Germinal center (tissue), 1 donor: ENCODE data around the gene CCDC137.
"Not testable (repeated sequence)": the region's sequence is repeated elsewhere in the genome, so short reads cannot be mapped to it uniquely, and the experiment has no call there.

Experiments
- DNase-seq: peaks from one replicate; pipeline ENCODE4 v3.0.0; 2012; ENCODE audit warnings: mixed read lengths, low spot score

Gene CCDC137

DNA sequence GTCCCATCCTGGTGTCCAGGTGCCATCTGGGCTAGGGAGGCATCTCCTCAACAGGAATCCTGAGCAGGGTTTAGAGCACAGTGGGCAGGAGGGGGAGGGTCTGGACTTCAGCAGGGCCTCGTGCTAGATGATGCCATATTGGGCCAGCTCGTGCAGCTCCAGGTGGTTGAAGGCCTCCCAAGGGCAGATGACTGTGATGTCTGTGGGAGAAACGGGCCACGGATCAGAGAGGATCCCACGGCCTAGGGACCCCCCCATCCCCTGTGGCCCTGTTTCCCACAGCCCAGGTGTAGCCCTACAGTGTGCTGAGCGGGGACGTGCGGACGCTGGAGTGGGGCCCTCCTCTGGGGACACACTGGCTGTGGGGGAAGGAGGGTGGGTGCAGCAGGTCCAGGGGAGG lies 15.6 kb upstream of the CCDC137 start:
- DNase-seq: no peak

DNA sequence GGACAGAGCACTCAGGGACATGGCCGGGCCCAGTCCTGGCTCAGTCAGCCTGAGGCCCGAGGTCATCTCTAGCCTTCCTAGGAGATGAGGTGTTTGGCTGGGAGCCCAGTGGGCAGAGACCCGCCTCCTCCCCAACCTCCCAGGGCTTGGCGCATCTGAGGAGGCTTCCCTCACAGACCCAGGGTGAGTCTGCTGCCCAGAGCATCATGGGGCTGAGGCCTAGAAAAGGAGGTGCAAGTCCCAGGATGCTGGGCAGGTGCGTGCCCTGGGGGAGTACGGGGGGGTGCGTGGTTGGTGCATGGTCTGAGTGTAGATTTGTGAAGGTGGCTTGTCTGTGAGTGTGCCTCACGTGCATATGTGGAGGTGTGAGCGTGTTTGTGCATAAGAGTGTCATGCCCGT lies 14.8 kb upstream of the CCDC137 start:
- DNase-seq: no peak

DNA sequence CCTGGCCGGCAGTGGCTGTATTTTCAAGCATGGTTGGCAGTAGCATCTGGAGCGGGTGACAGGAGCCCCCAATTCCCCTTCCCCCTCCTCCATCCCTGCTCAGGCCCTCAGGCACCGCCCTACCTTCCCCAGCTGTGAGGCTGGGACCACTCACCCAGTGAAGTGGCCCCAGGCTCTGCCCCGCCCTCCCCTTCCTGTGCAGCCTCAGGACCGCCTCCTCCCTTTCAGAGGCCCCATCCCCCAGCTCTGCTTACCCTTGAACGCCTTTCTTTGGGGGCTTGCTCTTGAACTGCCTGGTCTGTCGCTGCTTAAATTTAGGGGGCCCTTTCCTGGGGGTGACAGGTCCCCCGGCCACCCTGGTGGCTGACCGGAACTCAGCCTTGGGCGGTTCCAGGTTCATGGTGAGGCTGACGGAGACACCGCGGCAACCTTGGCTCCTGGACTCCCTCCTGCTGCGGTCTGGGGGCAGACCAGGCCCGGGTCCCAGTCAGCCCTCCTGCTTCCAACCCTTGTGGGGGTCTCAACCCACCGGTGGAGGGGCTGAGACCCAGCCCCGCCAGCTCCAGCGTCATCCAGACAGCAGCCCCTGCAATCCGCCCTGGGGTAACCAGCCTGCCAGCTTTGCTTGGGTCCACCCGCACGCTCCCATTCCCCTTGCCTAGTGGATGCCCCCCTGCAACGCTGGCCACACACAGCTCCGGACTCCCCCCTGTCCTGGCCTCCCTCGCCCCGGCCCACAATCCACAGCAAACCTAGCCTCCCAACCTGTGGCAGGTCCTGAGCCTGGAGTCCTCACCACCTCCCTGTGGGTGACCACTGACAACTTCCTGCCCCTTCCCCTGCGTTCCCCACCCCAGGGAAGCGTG lies 13.4 kb upstream of the CCDC137 start:
- no peak for DNase-seq

DNA sequence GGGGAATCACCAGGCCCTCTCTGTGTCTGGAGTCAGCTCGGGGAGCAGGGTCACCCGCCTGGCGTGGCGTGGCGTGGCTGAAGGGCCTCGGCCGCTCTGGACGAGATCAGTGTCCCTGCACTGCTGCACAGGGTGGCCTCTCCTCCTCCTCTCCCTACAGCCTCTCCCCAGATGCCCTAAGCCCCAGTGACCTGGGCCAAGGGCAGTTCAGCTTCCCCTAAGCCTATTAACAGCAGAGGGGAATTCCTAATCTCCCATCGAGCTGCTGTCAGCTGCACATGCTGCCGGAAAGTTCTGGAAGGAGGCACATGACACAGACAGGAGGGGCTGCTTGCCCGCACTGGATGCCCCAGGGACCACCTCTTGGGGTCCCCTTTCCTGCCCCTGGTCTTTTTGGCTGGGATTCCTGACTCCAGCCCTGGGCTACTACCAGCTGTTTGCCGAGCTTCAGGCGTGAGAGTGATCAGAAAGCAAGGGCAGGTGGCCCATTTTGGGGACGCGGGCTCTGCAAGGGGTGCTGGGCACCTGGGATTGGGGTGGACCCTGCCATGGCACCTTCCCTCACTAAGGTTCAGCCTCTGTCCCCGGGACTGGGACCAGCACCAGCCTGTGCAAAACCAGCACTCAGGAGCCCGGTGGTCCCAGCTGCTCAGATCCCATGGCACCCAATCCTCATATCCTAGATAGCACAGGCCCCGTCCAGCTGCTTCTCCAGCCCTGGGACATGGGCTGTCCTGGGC lies 11.0 kb upstream of the CCDC137 start:
- no peak for DNase-seq

DNA sequence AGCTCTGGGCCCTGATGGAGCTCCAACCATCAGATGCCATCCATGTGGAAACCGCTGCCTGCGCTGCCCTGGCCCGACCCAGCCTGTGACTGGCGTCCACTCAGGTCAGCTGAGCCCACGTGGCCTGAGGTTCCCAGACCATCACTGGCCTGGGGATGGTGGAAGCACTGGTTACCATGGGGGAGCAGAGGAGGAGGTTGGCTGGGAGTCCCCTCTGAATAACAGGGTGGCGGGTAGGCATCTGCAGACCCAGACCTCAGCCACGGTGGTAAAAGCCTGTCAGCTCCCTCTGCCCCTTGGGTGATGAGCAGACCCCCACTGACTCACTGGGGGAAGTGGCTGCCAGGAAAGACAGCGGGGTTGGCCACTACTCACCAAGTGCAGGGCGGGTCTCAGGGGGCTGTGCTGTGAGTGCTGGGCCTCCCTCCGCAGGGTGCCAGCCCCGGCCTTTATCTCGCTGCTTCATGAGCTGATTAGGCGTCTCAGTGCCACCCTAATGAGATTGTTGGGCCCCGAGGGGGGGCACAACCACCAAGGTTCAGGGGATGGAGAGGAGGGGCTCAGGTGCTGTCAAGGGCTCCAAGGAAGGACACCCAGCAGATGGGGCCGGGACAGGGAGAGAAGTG lies 10.3 kb upstream of the CCDC137 start, which contains the start of gene PDE6G:
PDE6G (minus strand) TSS at position 425 of the 626 bp plus-strand sequence. CDS start 3,237 bp downstream, outside the sequence.
- DNase-seq: no peak

DNA sequence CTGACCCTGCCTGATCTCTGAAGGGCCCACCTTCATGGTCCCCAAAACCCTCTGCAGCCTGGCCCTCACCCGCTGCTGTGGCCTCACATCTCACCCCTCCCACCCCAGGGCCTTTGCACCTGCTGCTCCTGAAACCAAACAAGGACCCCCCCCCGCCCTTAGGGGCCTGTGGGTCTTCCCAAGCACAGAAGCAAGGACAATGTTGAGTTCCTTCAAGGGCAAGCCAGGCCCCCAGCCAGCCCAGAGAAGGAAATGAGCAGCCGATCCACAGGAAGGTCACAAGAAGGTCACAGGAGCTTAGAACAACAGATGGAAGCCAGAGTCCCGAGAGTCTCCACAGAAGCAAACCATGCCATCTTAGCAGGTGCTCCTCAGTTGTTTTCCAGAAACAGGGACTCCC lies 9.7 kb upstream of the CCDC137 start:
- no peak for DNase-seq

DNA sequence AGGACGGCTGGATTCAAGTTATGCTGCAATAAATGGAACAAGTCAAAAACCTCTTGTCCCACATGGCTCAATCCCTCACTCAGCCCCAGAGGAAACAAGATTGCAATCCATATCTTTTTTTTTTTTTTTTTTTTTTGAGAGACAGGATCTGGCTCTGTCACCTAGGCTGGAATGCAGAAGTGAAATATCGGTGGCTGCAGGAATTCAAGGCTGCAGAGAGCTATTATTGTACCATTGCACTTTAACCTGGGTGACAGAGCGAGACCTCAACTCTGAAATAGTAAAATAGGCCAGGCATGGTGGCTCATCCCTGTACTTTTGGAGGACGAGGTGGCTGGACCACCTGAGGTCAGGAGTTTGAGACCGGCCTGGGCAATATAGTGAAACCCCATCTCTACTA lies 7.5 kb upstream of the CCDC137 start:
- DNase-seq: no peak

DNA sequence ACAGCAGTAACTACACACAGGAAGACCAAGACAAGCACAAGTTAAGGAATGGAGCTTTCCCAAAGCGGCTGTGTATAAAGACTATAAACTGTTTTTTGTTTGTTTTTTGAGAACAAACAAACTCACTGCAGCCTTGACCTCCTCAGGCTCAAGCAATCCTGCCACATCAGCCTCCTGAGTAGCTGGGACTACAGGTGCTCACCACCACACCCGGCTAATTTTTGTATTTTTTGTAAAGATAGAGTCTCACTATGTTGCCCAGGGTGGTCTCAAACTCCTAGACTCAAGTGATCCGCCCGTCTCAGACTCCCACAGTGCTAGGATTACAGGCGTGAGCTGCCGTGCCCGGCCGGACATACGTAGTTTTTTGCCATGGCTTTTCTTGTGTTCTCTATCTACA lies 6.1 kb upstream of the CCDC137 start:
- DNase-seq: no peak

DNA sequence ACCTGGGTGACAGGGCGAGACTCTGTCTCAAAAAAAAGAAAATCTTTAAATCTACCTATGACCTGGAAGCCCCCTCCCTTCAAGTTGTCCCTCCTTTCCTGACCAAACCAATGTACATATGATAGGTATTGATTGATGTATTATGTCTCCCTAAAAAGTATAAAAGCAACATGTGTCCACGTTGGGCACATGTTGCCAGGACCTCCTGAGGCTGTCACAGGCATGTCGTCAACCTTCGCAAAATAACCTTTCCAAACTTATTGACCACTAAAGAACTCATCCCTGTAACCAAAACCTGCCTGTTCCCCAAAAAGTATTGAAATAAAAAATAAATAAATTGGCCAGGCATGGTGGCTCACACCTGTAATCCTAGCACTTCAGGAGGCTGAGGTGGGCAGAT lies 4.5 kb upstream of the CCDC137 start:
- DNase-seq: no peak

DNA sequence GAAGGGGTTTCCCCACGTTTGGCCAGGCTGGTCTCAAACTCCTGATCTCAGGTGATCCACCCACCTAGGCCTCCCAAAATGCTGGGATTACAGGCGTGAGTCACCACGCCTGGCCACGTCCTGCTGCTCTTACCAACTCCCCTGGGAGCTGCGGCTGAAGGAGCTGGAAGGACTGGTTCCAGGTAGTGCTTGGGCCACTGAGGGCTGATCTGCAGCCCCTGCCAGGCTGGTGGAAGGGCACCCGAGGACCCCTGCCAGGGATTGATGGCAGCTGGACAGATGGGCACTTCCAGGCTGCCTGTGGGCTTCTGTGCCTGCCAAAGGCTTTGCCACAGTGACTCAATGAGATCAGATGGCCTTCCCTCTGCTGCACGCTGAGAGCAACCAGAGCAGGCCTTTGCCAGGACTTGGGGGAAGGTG lies 2.5 kb upstream of the CCDC137 start:
- no peak for DNase-seq

DNA sequence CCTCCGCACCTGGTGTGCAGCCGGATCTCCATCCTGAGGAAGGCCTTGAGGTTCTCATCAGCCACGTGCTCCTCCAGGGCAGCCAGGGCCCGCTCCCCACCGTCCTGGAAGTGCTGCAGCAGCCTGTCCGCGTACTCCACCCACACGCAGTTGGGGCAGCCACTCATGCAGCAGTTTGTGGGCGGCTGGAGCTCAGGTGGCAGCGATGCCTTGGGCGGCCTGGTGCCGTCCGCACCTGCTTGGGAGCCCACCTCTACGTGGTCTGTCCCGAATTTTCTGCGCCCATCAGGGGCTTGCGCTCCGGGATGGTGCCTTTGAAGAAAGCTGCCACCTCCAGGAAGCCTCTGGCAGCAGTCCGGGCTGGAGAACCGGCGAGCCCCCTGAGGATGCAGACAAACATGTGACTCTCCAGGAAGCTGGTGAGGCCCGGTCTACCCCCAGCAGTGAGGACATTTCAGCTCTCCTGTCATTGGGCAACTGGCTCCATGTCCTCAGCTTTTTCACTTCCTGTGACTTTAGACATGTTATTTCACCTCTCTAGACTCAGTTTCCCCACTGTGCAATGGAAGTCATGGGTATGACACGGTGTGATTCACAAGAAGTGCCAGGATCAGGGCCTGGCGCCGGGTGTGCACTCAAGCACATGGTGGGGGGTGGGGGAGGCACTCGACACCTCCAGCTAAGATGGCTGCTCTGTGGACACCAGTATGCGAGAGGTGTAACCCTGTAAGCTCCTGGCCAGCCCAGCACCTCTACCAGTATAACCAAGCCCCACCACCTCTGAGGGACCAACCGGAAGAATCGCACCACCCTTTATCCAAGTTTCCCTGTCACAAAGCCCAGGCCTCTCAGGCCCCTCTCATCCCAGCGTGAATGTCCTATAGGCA lies 1.1 kb upstream of the CCDC137 start:
- no peak for DNase-seq

DNA sequence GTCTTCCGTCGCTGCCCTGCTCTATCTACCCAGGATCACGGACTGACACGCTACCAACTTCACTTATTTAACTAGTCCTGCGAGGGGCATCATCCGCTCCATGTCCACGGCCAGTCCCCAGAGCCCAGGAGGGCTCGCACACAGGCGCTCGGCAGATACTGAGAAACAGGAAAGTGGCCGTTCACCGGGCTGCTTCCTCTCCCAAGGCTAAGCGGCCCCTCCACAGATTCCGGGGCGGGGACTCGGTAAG lies 520 bp upstream of the CCDC137 start:
- no peak for DNase-seq

DNA sequence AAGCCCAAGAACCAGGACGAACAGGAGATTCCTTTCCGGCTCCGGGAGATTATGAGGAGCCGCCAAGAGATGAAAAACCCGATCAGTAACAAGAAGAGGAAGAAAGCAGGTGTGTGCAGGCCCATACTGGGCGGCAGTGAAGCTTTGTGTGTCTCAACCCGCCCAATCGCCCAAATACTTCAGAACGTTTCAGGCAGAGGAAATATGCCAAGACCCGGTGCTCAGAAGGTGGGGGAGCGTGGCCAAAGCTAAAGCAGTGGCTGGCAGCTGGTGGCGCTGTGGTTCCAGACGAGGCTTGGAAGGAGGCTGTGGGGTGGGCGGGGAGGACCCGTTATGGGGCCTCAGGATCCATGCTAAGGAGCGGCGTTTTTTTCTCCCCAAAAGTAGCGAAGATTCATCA lies 1.2 kb downstream of the CCDC137 start:
- no peak for DNase-seq

DNA sequence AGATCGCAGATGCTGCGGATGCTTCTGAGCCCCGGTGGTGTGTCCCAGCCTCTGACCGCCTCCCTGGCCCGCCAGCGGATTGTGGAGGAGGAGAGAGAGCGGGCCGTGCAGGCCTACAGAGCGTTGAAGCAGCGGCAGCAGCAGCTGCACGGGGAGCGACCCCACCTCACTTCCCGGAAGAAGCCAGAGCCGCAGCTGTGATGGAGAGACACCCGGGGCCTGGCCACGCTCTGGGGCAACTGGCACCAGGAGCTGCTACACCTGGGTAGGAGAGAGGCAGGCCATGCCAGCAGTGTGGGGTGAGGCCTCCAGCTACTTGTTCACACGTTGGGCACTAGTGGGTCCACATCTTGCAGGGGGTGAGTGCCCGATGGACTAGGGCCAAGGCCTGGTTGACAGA lies 6.0 kb downstream of the CCDC137 start:
- no peak for DNase-seq

DNA sequence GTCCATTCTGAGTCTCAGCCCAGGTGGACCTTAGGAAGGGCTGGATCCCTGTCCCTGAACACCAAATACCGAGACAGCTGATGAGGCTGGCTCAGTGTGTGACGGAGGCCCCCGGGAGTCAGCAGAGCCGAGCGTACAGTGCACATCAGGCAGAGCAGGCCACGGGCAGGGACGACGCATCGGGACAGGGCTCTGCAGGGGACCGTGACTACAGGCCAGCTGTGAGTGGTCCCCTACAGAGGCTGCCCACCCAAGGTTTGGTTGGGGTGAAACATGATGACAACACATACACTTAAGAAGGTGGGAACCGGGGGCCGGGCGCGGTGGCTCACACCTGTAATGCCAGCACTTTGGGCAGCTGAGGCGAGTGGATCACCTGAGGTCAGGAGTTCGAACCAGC lies 6.4 kb downstream of the CCDC137 start:
- no peak for DNase-seq

DNA sequence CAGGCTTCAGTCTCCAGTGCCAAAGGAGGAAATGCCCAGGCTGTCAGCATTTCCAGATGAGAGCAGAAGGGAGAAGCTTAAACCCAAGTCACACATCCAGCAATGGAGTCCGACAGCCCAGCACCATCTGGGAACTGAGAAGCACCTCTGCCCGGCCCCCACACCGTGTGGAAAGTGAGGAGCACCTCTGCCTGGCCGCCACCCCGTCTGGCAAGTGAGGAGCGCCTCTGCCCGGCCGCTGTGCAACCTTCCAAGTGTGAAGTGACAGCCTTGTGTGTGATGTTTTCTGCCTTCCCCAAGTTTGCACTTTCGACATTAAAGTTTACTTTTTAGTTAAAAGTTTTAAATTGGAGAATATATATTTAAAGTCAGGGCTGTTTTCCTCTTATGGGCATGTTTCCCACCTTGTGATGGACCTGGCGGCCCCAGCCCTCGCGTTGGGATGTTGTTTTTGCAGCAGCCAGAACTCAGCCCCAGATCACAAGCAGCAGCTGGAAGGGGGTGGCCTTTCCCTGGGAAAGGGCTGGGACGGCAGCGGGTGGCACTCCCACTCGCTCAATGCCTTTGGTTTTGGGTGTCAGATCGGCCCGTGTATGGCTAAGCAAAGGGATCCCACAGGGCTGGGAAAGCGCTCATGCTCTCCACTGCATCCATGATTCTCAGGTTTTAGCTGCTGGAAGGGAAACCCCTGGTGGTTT lies 7.2 kb downstream of the CCDC137 start:
- DNase-seq: no peak

DNA sequence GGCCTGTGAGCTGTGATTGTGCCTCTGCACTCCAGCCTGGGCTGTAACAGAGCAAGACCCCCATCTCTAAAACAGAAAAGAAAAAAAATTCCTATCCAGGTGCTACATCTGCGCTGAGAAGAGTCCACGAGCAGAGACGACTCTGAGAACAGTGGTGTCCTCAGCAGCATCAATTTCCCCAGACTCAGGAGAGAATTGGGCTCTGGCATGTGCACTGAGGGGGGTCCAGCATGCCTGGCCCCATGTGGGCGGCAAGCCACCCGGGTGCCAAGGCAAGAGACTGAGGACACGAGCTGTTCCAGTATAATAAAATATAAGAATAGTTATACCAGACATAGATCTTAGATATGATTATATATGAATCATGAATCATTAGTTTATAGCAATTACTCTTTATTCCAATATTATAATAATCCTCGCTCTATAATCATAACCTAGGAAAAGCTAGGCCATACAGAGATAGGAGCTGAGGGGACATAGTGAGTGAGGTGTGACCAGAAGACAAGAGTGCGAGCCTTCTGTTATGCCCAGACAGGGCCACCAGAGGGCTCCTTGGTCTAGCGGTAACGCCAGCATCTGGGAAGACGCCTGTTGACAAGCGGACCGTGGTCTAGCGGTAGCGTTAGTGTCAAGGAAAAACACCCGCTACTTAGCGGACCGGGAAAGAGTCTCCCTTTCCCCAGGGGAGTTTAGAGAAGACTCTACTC lies 9.1 kb downstream of the CCDC137 start:
- not testable (repeated sequence) for DNase-seq

DNA sequence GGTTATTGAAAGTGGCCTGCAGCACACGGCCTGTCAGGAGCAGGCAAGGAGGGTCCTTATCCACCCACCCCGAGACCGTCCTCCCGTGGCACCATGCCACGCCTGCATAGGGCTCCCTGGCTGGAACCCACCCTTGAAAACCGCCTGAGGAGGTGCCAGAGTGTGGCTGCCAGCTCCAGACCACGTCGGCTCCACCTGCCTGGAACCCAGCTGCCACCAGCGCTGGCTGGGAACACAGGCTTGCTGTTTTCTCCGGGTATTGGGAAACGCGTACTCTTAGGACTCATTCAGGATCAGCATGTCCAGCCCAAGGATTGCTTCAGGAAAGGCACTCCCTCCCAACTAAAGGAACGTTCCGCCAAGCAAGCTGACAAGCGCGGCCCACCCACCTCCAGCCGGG lies 10.4 kb downstream of the CCDC137 start:
- DNase-seq: no peak

DNA sequence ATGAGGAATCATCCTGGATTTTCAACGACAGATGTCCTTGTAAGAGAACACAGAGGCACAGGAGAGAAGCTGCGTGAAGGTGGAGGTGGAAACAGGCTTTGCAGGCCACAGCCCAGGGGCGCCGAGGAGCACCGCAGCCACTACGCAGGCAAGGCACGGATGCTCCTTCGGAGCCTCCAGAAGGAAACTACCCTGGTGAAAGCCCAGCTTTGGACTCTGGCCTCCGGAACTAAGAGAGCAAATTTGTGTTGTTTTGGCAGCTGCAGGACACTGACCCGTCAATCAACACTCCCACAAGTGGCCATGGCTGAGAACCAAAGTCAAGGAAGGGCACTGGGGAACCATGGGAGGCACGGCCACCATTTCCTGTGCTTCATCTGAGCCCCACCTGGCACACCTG lies 13.6 kb downstream of the CCDC137 start:
- DNase-seq: no peak

DNA sequence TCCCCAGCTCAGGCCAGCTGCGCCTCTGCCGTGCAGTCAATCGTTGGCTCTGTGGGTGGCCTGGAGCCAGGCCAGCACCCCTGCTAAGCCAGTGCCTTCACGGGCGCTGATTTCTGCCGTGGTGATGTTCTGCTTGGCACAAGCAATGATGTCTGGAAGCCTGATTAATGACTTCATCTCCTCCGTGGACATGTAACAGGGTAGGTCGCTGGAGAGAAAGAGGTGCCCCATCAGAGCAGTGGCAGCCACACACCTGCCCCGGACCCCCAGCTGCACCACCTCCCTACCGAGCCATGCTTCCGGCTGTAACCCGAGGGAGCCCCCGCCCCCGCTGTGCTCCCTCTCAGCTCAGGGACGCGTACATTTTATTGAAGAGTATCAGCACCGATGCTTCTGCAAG lies 15.1 kb downstream of the CCDC137 start:
- no peak for DNase-seq
